A549 (cell line): ENCODE data around the gene TBL1XR1.

Experiments
- CBX2 ChIP-seq: fragments of 200-600 bp; sonication (generic); IDR thresholded peaks from 2 replicates; pipeline ENCODE4 v1.6.1; 2016; ENCODE audit warnings: low read depth, mild to moderate bottlenecking, borderline replicate concordance
- CEBPB ChIP-seq, 2 experiments: fragments of >200 bp in 1 of 2; sonication (Bioruptor Twin) in 1 of 2; formaldehyde crosslinking in 1 of 2; IDR thresholded peaks; 2 replicates each; pipeline ENCODE4 v1.6.1; 2012 to 2016
- CTCF ChIP-seq: fragments of >200 bp; sonication (Bioruptor Twin); formaldehyde crosslinking; IDR thresholded peaks from 3 replicates; pipeline ENCODE4 v1.5.1; 2016
- HOXA7 ChIP-seq: fragments of 250-450 bp; sonication (Bioruptor Pico); IDR thresholded peaks from 2 replicates; pipeline ENCODE4 v1.5.0; 2020; ENCODE audit warnings: mild to moderate bottlenecking, moderate library complexity
- JUNB ChIP-seq: fragments of >200 bp; sonication (Bioruptor Twin); formaldehyde crosslinking; IDR thresholded peaks from 2 replicates; pipeline ENCODE4 v1.6.1; 2016
- KDM5A ChIP-seq: fragments of 200-600 bp; sonication (generic); IDR thresholded peaks from 2 replicates; pipeline ENCODE4 v1.6.1; 2016; ENCODE audit warnings: antibody characterized with exemption, mild to moderate bottlenecking
- POLR2A ChIP-seq: IDR thresholded peaks from 2 replicates; pipeline ENCODE4 v1.6.1; 2012; ENCODE audit warnings: mild to moderate bottlenecking, low read length

GRCh38 chr3:177015881-177016280 lies 181.4 kb downstream of the TBL1XR1 start:
- TF ChIP-seq POLR2A (no peak), CTCF (no peak), CEBPB (IDR thresholded peaks at IDR 0.05) (no peak), KDM5A (no peak), HOXA7 (CRISPR knock-in tag) (no peak), CBX2 (no peak), JUNB (no peak)
